Measurements from ENCODE around the gene SYNJ1. TPM values are rescaled to one million over a fixed set of nuclear protein-coding genes. Genes with fewer than 3 reads are reported as not detected.
A peak's percentile ranks its signal among the peaks of the same experiment; 100 is the strongest.

Gene SYNJ1
- total and polyA plus RNA-seq, 9 of the 15 experiments (the other 6 are each of a cell fraction or from before 2014, with no cell fraction given): 2.4 to 10.6 (median 5.6) TPM

DNA sequence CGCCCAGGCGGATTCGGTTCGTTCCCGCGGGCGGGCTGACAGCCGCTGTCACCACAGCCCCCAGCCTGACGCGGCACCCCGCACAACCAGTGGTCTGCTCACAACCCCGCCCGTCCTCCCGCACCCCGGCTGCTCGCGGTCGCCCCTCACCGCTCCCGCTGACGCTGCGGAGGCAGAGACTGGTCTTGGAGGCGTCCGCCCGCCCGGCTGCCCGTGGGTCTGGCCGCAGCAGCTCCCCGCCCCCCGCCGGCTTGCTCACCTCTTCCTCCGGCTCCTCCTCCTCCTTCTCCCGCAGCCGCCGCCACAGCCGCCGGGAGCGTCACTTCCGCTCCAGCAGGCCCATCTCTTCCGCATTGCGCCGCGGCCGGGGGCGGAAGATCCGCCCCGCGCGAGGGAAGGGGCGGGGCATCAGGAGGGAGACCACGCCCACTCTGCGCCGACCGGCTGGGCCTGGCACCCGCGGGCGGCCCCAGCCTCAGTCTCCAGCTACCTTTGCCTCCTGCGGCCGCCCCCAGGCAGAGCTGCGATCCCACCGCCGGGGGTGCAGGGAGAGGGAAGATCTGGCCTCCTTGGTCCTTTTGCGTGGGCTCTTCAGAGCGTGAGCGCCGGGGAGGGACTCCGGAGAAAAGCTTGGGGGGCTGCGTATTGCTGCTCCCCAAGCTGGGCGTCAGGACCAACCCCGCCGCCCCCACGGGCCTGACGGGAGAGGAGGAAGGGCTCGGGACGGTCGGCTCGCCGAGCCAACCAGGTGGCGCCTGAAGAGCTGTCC lies at the start of gene SYNJ1 (continued):
- TF ChIP-seq LEF1 (IDR thresholded peaks at IDR 0.05): peak; percentile 23; the same call in 1 of the 2 replicates
- peak in 1 of 2 experiments; percentile 60; a peak in 1 of 4 replicates for TF ChIP-seq KDM4B (IDR thresholded peaks at IDR 0.05; ENCODE audit: borderline replicate concordance in 2 of 2, low read depth in 1 of 2)
- TF ChIP-seq POLR2A (conservative IDR thresholded peaks at IDR 0.05): peak; percentile 87
- TF ChIP-seq YY1 (IDR thresholded peaks at IDR 0.05; ENCODE audit: borderline replicate concordance in 1 of 3, control insufficient read depth in 1 of 3, extremely low read depth in 1 of 3, insufficient read depth in 3 of 3, insufficient read length in 1 of 3, insufficient replicate concordance in 2 of 3, low read depth in 1 of 3, low read length in 2 of 3): peak in 2 of 3 experiments; percentile 46 to 56
- peak; percentile 67; the same call in 1 of the 2 replicates for TF ChIP-seq NR3C1 (CRISPR knock-in tag; IDR thresholded peaks at IDR 0.05)
- peak; percentile 79 for TF ChIP-seq ZFX (CRISPR knock-in tag; IDR thresholded peaks at IDR 0.05)
- TF ChIP-seq DPF2 (IDR thresholded peaks at IDR 0.05): peak; percentile 35; the same call in 1 of the 2 replicates
- TF ChIP-seq, protein P1, sequence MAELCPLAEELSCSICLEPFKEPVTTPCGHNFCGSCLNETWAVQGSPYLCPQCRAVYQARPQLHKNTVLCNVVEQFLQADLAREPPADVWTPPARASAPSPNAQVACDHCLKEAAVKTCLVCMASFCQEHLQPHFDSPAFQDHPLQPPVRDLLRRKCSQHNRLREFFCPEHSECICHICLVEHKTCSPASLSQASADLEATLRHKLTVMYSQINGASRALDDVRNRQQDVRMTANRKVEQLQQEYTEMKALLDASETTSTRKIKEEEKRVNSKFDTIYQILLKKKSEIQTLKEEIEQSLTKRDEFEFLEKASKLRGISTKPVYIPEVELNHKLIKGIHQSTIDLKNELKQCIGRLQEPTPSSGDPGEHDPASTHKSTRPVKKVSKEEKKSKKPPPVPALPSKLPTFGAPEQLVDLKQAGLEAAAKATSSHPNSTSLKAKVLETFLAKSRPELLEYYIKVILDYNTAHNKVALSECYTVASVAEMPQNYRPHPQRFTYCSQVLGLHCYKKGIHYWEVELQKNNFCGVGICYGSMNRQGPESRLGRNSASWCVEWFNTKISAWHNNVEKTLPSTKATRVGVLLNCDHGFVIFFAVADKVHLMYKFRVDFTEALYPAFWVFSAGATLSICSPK (IDR thresholded peaks at IDR 0.05; ENCODE audit: borderline replicate concordance): no peak
- peak; percentile 58; the same call in 1 of the 2 replicates for TF ChIP-seq SMARCA4 (IDR thresholded peaks at IDR 0.05)
- TF ChIP-seq NR2C2 (CRISPR knock-in tag; IDR thresholded peaks at IDR 0.05): no peak
- peak; percentile 43; the same call in 1 of the 2 replicates for TF ChIP-seq NR2C2 (tag; IDR thresholded peaks at IDR 0.05)
- TF ChIP-seq CREM (IDR thresholded peaks at IDR 0.05; ENCODE audit: low read depth): peak; percentile 95
- TF ChIP-seq ZNF584 (CRISPR knock-in tag; IDR thresholded peaks at IDR 0.05; ENCODE audit: low read depth): peak; percentile 73; the same call in 1 of the 2 replicates
- peak; percentile 27 for TF ChIP-seq NEUROD1 (IDR thresholded peaks at IDR 0.05; ENCODE audit: borderline replicate concordance, low read depth, low read length, partially characterized antibody)
- TF ChIP-seq, protein P2, sequence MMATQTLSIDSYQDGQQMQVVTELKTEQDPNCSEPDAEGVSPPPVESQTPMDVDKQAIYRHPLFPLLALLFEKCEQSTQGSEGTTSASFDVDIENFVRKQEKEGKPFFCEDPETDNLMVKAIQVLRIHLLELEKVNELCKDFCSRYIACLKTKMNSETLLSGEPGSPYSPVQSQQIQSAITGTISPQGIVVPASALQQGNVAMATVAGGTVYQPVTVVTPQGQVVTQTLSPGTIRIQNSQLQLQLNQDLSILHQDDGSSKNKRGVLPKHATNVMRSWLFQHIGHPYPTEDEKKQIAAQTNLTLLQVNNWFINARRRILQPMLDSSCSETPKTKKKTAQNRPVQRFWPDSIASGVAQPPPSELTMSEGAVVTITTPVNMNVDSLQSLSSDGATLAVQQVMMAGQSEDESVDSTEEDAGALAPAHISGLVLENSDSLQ (IDR thresholded peaks at IDR 0.05): peak; percentile 80
- TF ChIP-seq CCNT2 (IDR thresholded peaks at IDR 0.05; ENCODE audit: borderline replicate concordance, extremely low read depth, insufficient read length, low read depth, low read length): peak; percentile 76
- TF ChIP-seq, protein P3, sequence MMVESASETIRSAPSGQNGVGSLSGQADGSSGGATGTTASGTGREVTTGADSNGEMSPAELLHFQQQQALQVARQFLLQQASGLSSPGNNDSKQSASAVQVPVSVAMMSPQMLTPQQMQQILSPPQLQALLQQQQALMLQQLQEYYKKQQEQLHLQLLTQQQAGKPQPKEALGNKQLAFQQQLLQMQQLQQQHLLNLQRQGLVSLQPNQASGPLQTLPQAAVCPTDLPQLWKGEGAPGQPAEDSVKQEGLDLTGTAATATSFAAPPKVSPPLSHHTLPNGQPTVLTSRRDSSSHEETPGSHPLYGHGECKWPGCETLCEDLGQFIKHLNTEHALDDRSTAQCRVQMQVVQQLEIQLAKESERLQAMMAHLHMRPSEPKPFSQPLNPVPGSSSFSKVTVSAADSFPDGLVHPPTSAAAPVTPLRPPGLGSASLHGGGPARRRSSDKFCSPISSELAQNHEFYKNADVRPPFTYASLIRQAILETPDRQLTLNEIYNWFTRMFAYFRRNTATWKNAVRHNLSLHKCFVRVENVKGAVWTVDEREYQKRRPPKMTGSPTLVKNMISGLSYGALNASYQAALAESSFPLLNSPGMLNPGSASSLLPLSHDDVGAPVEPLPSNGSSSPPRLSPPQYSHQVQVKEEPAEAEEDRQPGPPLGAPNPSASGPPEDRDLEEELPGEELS (CRISPR knock-in tag; IDR thresholded peaks at IDR 0.05; ENCODE audit: borderline replicate concordance): peak; percentile 82; the same call in 1 of the 2 replicates
- peak; percentile 77 for TF ChIP-seq PHF20 (IDR thresholded peaks at IDR 0.05; ENCODE audit: partially characterized antibody)
- TF ChIP-seq SMAD3 (CRISPR knock-in tag; conservative IDR thresholded peaks at IDR 0.05): 0 out of 2 replicates have a peak, but pooled peaks have one; percentile 35
- no peak for TF ChIP-seq RBM25 (IDR thresholded peaks at IDR 0.05; ENCODE audit: low read depth, low read length, severe bottlenecking)
- no peak for TF ChIP-seq RBM15 (IDR thresholded peaks at IDR 0.05; ENCODE audit: insufficient read depth, low read length)
- TF ChIP-seq TAF1 (IDR thresholded peaks at IDR 0.05; ENCODE audit: control insufficient read depth, extremely low read depth, insufficient read depth, low read length, severe bottlenecking): peak; percentile 73
- no peak for TF ChIP-seq BRD9 (IDR thresholded peaks at IDR 0.05; ENCODE audit: low read depth, partially characterized antibody)

Measured in K562 (cell line).